ENCODE measurements around the gene FIG4. TPM values are rescaled to one million over a fixed set of nuclear protein-coding genes. Genes with fewer than 3 reads are reported as not detected.
"Not testable (repeated sequence)": the region's sequence is repeated elsewhere in the genome, so short reads cannot be mapped to it uniquely, and the experiment has no call there.

The FIG4 gene
- total RNA-seq, 1 donor from 2014 or later = 15.4 TPM

DNA sequence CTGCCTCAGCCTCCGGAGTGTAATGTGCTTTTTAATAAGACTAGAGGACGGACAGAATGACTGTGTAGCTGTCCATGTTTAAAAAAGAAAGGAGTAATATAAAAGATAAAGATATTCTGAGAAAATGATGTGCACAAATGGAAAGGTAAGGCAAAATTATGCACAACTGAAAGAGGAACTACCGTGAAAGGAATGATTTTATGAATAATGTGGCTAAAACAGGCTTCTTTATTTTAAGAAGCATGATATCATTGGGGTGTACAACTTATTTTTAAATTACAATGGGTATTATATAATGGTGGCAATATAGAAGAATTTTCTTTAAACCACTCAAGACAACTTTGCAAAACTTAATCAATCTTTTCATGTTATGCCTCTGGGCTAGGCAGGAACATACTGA is 78.1 kb downstream of the FIG4 start:
- TF ChIP-seq, protein P1, sequence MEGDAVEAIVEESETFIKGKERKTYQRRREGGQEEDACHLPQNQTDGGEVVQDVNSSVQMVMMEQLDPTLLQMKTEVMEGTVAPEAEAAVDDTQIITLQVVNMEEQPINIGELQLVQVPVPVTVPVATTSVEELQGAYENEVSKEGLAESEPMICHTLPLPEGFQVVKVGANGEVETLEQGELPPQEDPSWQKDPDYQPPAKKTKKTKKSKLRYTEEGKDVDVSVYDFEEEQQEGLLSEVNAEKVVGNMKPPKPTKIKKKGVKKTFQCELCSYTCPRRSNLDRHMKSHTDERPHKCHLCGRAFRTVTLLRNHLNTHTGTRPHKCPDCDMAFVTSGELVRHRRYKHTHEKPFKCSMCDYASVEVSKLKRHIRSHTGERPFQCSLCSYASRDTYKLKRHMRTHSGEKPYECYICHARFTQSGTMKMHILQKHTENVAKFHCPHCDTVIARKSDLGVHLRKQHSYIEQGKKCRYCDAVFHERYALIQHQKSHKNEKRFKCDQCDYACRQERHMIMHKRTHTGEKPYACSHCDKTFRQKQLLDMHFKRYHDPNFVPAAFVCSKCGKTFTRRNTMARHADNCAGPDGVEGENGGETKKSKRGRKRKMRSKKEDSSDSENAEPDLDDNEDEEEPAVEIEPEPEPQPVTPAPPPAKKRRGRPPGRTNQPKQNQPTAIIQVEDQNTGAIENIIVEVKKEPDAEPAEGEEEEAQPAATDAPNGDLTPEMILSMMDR (IDR thresholded peaks at IDR 0.05; ENCODE audit: partially characterized antibody, unreplicated experiment) = no peak
- no peaks in the 10 kb centered on the region for H3K27me3 Mint-ChIP-seq (ENCODE audit: unreplicated experiment)
- no peaks in the 10 kb centered on the region for H3K4me1 Mint-ChIP-seq (ENCODE audit: low read depth, unreplicated experiment)
- H3K27ac Mint-ChIP-seq (ENCODE audit: unreplicated experiment) = no peak overlapping the region
- no peaks in the 10 kb centered on the region for H3K9me3 Mint-ChIP-seq (ENCODE audit: unreplicated experiment)
- no peak for DNase-seq
- H3K4me3 Mint-ChIP-seq (ENCODE audit: unreplicated experiment) = no peak overlapping the region
- H3K36me3 Mint-ChIP-seq (ENCODE audit: unreplicated experiment) = peaks cover 4% of the 10 kb centered on the region

DNA sequence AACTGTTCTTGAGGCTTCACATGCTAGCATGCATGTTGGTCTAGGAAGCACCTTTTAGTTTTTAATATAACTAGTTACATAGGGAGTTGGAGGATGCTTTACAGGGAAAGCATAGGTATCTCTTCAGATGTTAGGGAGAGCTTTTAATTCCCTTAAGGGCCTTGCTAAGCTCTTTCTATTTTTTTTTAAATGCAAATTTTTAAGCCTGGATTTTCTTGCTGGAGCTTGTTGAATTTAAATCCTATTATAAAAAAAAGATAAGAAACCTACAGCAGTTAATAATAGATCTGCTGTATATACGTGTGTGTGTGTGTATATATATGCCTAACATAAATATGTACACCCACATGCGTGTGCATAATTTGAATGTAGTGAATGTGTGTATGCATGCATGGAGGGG is 79.0 kb downstream of the FIG4 start:
- no peak overlapping the region for H3K4me3 Mint-ChIP-seq (ENCODE audit: unreplicated experiment)
- H3K27ac Mint-ChIP-seq (ENCODE audit: unreplicated experiment) = no peak overlapping the region
- H3K36me3 Mint-ChIP-seq (ENCODE audit: unreplicated experiment) = peaks cover 4% of the 10 kb centered on the region
- no peak for DNase-seq
- no peaks in the 10 kb centered on the region for H3K27me3 Mint-ChIP-seq (ENCODE audit: unreplicated experiment)
- H3K4me1 Mint-ChIP-seq (ENCODE audit: low read depth, unreplicated experiment) = no peaks in the 10 kb centered on the region
- H3K9me3 Mint-ChIP-seq (ENCODE audit: unreplicated experiment) = no peaks in the 10 kb centered on the region
- TF ChIP-seq, protein P1 (IDR thresholded peaks at IDR 0.05; ENCODE audit: partially characterized antibody, unreplicated experiment) = no peak

DNA sequence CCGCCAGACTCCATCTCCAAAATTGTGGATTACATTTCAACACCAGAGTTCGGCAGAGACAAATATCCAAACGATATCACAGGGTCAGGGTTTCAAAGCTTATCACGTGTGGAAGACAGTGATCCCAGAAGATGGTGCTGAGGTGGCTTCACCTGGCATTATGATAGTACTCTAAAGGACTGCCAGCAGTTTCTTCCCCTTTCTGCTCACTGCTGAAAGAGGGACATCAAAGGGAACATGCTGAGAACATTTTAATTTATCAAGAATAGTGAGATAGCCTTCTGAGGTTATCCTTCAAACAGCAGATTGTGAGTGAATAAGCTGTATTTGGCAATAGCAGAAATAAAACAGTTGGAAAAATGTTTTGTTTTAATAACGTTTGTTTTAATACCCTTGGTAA is 79.7 kb downstream of the FIG4 start:
- Mint-ChIP-seq H3K27ac (ENCODE audit: unreplicated experiment) (no peak overlapping the region), H3K4me1 (ENCODE audit: low read depth, unreplicated experiment) (no peaks in the 10 kb centered on the region), H3K36me3 (ENCODE audit: unreplicated experiment) (peaks cover 4% of the 10 kb centered on the region), H3K27me3 (ENCODE audit: unreplicated experiment) (no peaks in the 10 kb centered on the region), H3K9me3 (ENCODE audit: unreplicated experiment) (no peaks in the 10 kb centered on the region), H3K4me3 (ENCODE audit: unreplicated experiment) (no peak overlapping the region)
- DNase-seq = no peak
- TF ChIP-seq, protein P1 (IDR thresholded peaks at IDR 0.05; ENCODE audit: partially characterized antibody, unreplicated experiment) = no peak

DNA sequence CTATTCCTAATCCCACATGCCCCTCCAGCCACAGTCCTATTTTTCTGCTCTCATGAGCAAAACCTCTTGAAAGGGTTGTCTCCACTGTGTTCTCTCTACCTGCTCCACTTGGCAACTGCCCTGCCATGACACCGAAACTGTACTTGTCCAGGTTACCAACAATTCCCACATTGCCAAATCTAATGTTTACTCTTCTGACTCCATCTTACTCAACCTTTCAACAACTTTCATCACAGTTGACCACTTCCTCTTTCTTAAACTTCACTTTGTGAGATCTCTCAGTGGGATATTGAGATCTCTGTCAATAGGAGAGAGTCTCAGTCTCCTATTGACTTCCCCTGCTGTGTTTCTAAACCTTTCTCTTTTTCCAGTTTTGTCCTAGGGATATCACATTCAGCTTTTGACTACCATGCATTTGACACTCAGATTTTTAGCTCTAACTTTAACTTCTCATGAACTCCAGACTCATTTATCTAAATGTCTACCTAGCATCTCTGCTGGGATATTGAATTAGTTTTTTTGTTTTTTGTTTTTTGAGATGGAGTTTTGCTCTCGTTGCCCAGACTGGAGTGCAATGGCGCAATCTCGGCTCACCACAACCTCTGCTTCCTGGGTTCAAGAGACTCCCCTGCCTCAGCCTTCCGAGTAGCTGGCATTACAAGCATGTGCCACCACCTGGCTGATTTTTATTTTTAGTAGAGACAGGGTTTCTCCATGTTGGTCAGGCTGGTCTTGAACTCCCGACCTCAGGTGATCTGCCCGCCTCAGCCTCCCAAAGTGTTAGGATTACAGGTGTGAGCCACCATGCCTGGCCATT is 81.1 kb downstream of the FIG4 start:
- not testable (repeated sequence) for H3K27ac Mint-ChIP-seq (ENCODE audit: unreplicated experiment)

DNA sequence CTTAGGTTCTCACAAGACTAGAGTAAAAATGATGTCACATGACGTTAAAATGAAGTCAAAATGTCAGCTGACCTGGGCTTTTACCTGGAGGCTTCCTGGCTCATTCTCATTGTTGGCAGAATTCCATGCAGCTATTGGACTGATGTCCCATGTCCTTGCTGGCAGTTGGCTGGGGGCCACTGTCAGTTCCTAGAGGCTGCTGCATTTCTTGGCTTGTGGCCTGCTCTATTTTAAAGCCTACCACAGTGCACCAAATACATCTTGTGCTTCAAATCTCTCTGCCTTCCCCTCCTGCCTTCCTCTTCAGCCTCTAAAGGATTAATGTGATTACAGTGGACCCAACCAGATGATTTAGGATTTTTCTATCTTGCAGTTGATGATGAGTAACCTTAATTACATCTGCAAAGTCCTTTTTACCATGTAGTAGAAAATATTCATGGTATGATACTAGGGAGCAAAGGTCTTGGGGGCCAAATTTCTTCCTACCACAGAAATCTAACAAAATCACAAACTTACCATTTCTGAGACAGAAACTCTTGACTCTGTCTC is 81.9 kb downstream of the FIG4 start:
- H3K4me1 Mint-ChIP-seq (ENCODE audit: low read depth, unreplicated experiment) = no peaks in the 10 kb centered on the region
- DNase-seq = no peak
- no peaks in the 10 kb centered on the region for H3K9me3 Mint-ChIP-seq (ENCODE audit: unreplicated experiment)
- no peaks in the 10 kb centered on the region for H3K27me3 Mint-ChIP-seq (ENCODE audit: unreplicated experiment)
- no peak overlapping the region for H3K27ac Mint-ChIP-seq (ENCODE audit: unreplicated experiment)
- no peak overlapping the region for H3K4me3 Mint-ChIP-seq (ENCODE audit: unreplicated experiment)
- TF ChIP-seq, protein P1 (IDR thresholded peaks at IDR 0.05; ENCODE audit: partially characterized antibody, unreplicated experiment) = no peak
- no peaks in the 10 kb centered on the region for H3K36me3 Mint-ChIP-seq (ENCODE audit: unreplicated experiment)

More for the DNA sequence above, 81.1 kb downstream of the FIG4 start:
- not testable (repeated sequence) for H3K4me3 Mint-ChIP-seq (ENCODE audit: unreplicated experiment); H3K36me3 Mint-ChIP-seq (ENCODE audit: unreplicated experiment); DNase-seq; H3K4me1 Mint-ChIP-seq (ENCODE audit: low read depth, unreplicated experiment); H3K9me3 Mint-ChIP-seq (ENCODE audit: unreplicated experiment); H3K27me3 Mint-ChIP-seq (ENCODE audit: unreplicated experiment)

Measured in glutamatergic neuron (in vitro differentiated cells).